Thoracic aorta (tissue), 2 donors: ENCODE results near the gene RAB3IL1. TPM values are rescaled to one million over a fixed set of nuclear protein-coding genes. Genes with fewer than 3 reads are reported as not detected.

Experiments used
- ATAC-seq: fragments of 150-250 bp; one replicate; pipeline ENCODE4 v1.8.0; 2017; ENCODE audit warnings: low read depth; ENCODE audit not compliant: insufficient number of reproducible peaks, low FRiP score
- DNase-seq: peaks from one replicate; pipeline ENCODE4 v3.0.0-alpha.2; 2020; ENCODE audit warnings: low spot score
- H3K27ac ChIP-seq, 2 donors: fragments of 200-600 bp; sonication (generic); 1 replicate in 1 of 2; 2 replicates in 1 of 2; pipeline ENCODE4 v1.5.1; 2016; ENCODE audit warnings: mild to moderate bottlenecking in 2 of 2, moderate library complexity in 2 of 2
- H3K27me3 ChIP-seq: fragments of 200-600 bp; sonication (generic); replicated peaks from 2 replicates; pipeline ENCODE4 v1.6.0; 2016; ENCODE audit warnings: mild to moderate bottlenecking; ENCODE audit not compliant: insufficient read depth
- H3K36me3 ChIP-seq: fragments of 200-600 bp; sonication (generic); one replicate; pipeline ENCODE4 v1.5.1; 2016
- H3K4me1 ChIP-seq, 2 donors: fragments of 200-600 bp; sonication (generic); 1 replicate in 1 of 2; 2 replicates in 1 of 2; pipeline versions ENCODE4 v1.5.1 to v1.6.0; 2016; ENCODE audit warnings: low read depth in 2 of 2, mild to moderate bottlenecking in 1 of 2; ENCODE audit not compliant: control insufficient read depth in 1 of 2
- H3K4me3 ChIP-seq: fragments of 200-600 bp; sonication (generic); 2 replicates; pipeline ENCODE4 v1.5.1; 2016; ENCODE audit warnings: mild to moderate bottlenecking
- H3K9me3 ChIP-seq: fragments of 200-600 bp; sonication (generic); 2 replicates; pipeline ENCODE4 v1.5.1; 2016
- CTCF ChIP-seq: fragments of 200-600 bp; sonication (generic); IDR thresholded peaks from one replicate; pipeline ENCODE4 v1.5.1; 2019; ENCODE audit warnings: antibody characterized with exemption
- total RNA-seq, 2 donors: library from RNA; depleted of rRNA; stranded (reverse); fragments of >200 nt; gene quantifications; one replicate each; pipeline versions ENCODE4 v1.1.0 to v1.2.3, GENCODE V29; 2016

RAB3IL1 gene
- total RNA-seq, 2 donors from 2014 or later, result 20.8 to 45.4 TPM

- TF ChIP-seq CTCF, result no peak
- no peak overlapping the region for H3K27ac ChIP-seq
- H3K27me3 ChIP-seq, result no peaks in the 10 kb centered on the region
- no peak overlapping the region for H3K4me3 ChIP-seq
- peaks cover 2% of the 10 kb centered on the region for H3K36me3 ChIP-seq
- H3K4me1 ChIP-seq, result peaks cover 0 to 4% of the 10 kb centered on the region in 2 donors
- ATAC-seq (no peak), DNase-seq (no peak)
- H3K9me3 ChIP-seq, result no peaks in the 10 kb centered on the region
Measured at GRCh38 chr11:61896665-61897386, 20.5 kb downstream of the RAB3IL1 start.

- H3K4me1 ChIP-seq, result peaks cover 0 to 4% of the 10 kb centered on the region in 2 donors
- DNase-seq, result no peak
- ATAC-seq, result no peak
Measured at GRCh38 chr11:61895718-61896059, 21.7 kb downstream of the RAB3IL1 start.

GRCh38 chr11:61895046-61895717 lies 22.2 kb downstream of the RAB3IL1 start:
- Histone ChIP-seq H3K4me1 (peaks cover 0 to 9% of the 10 kb centered on the region in 2 donors), H3K27ac (no peak overlapping the region)

More at GRCh38 chr11:61895718-61896059, 21.7 kb downstream of the RAB3IL1 start:
- H3K27me3 ChIP-seq, result no peaks in the 10 kb centered on the region
- H3K27ac ChIP-seq, result no peak overlapping the region
- no peaks in the 10 kb centered on the region for H3K36me3 ChIP-seq
- H3K4me3 ChIP-seq, result no peak overlapping the region
- H3K9me3 ChIP-seq, result no peaks in the 10 kb centered on the region
- TF ChIP-seq CTCF, result no peak

GRCh38 chr11:61893981-61894380 lies 23.4 kb downstream of the RAB3IL1 start:
- Histone ChIP-seq H3K27me3 (no peaks in the 10 kb centered on the region), H3K36me3 (no peaks in the 10 kb centered on the region), H3K4me3 (no peak overlapping the region), H3K27ac (no peak overlapping the region), H3K9me3 (no peaks in the 10 kb centered on the region), H3K4me1 (peaks cover 10 to 17% of the 10 kb centered on the region in 2 donors)
- no peak for TF ChIP-seq CTCF
- ATAC-seq (no peak), DNase-seq (no peak)

More at GRCh38 chr11:61895046-61895717, 22.2 kb downstream of the RAB3IL1 start:
- Histone ChIP-seq H3K4me3 (no peak overlapping the region), H3K9me3 (no peaks in the 10 kb centered on the region), H3K27me3 (no peaks in the 10 kb centered on the region), H3K36me3 (no peaks in the 10 kb centered on the region)
- DNase-seq (no peak), ATAC-seq (no peak)
- TF ChIP-seq CTCF, result no peak

- Histone ChIP-seq H3K27ac (peak overlapping the region; percentile 80 to 91), H3K4me1 (peaks cover 25 to 37% of the 10 kb centered on the region in 2 donors), H3K27me3 (no peaks in the 10 kb centered on the region), H3K9me3 (no peaks in the 10 kb centered on the region), H3K4me3 (peak overlapping the region; percentile 86), H3K36me3 (no peaks in the 10 kb centered on the region)
- DNase-seq, result no peak
- TF ChIP-seq CTCF, result no peak
- ATAC-seq, result no peak
Measured at GRCh38 chr11:61892085-61892370, 25.3 kb downstream of the RAB3IL1 start.
